Trophoblast cell (in vitro differentiated cells and primary cell): ENCODE data around the gene RPRD2.

Experiments
- DNase-seq, 2 donors: peaks; one replicate each; pipeline ENCODE4 v3.0.0-alpha.2; 2016
- H2AFZ ChIP-seq: 2 replicates; pipeline ENCODE4 v1.6.1; 2013; ENCODE audit warnings: low read length, moderate library complexity, mild to moderate bottlenecking; ENCODE audit not compliant: insufficient read depth, poor library complexity
- H2AK5ac ChIP-seq: 2 replicates; pipeline ENCODE4 v1.6.1; 2013; ENCODE audit warnings: mild to moderate bottlenecking, low read length
- H2BK120ac ChIP-seq: 2 replicates; pipeline ENCODE4 v1.6.1; 2013; ENCODE audit warnings: low read length, mild to moderate bottlenecking, moderate library complexity; ENCODE audit not compliant: insufficient read depth, poor library complexity
- H2BK12ac ChIP-seq: 2 replicates; pipeline ENCODE4 v1.6.1; 2013; ENCODE audit warnings: mild to moderate bottlenecking, low read length, moderate library complexity
- H2BK5ac ChIP-seq: 2 replicates; pipeline ENCODE4 v1.6.1; 2013; ENCODE audit warnings: low read length, low read depth, moderate library complexity, mild to moderate bottlenecking; ENCODE audit not compliant: poor library complexity
- H3K14ac ChIP-seq: 2 replicates; pipeline ENCODE4 v1.6.1; 2013; ENCODE audit warnings: mild to moderate bottlenecking, low read length
- H3K18ac ChIP-seq: 2 replicates; pipeline ENCODE4 v1.6.1; 2013; ENCODE audit warnings: mild to moderate bottlenecking, low read length
- H3K23ac ChIP-seq: 2 replicates; pipeline ENCODE4 v1.6.1; 2013; ENCODE audit warnings: low read length
- H3K27ac ChIP-seq: 2 replicates; pipeline ENCODE4 v1.5.1; 2013; ENCODE audit warnings: low read depth, mild to moderate bottlenecking, inconsistent platforms, low read length, moderate library complexity
- H3K27me3 ChIP-seq: 2 replicates; pipeline ENCODE4 v1.6.1; 2013; ENCODE audit warnings: inconsistent platforms, mild to moderate bottlenecking, low read length, moderate library complexity; ENCODE audit not compliant: insufficient read depth
- H3K36me3 ChIP-seq, 2 experiments: 1 replicate in 1 of 2; 2 replicates in 1 of 2; pipeline ENCODE4 v1.6.1; 2013; ENCODE audit warnings: low read length in 2 of 2, mild to moderate bottlenecking in 2 of 2, moderate library complexity in 1 of 2; ENCODE audit not compliant: insufficient read depth in 2 of 2, control insufficient read depth in 1 of 2
- H3K4ac ChIP-seq: 2 replicates; pipeline ENCODE4 v1.6.1; 2013; ENCODE audit warnings: low read depth, mild to moderate bottlenecking, low read length, moderate library complexity
- H3K4me1 ChIP-seq, 2 experiments: 1 replicate in 1 of 2; 2 replicates in 1 of 2; pipeline ENCODE4 v1.6.1; 2013; ENCODE audit warnings: low read length in 2 of 2, mild to moderate bottlenecking in 2 of 2, moderate library complexity in 1 of 2; ENCODE audit not compliant: insufficient read depth in 2 of 2, control insufficient read depth in 1 of 2
- H3K4me2 ChIP-seq: 2 replicates; pipeline ENCODE4 v1.6.1; 2013; ENCODE audit warnings: inconsistent platforms, mild to moderate bottlenecking, low read length, moderate library complexity
- H3K4me3 ChIP-seq: 2 replicates; pipeline ENCODE4 v1.5.1; 2013; ENCODE audit warnings: mild to moderate bottlenecking, low read depth, low read length, inconsistent platforms
- H3K79me1 ChIP-seq: one replicate; pipeline ENCODE4 v1.6.1; 2013; ENCODE audit warnings: low read length
- H3K79me2 ChIP-seq: 2 replicates; pipeline ENCODE4 v1.6.1; 2013; ENCODE audit warnings: low read length, mild to moderate bottlenecking; ENCODE audit not compliant: control insufficient read depth, insufficient read depth, poor library complexity
- H3K9ac ChIP-seq: 2 replicates; pipeline ENCODE4 v1.6.1; 2013; ENCODE audit warnings: mild to moderate bottlenecking, low read length
- H3K9me3 ChIP-seq: 2 replicates; pipeline ENCODE4 v1.6.1; 2013; ENCODE audit warnings: low read depth, mild to moderate bottlenecking, control low read depth, inconsistent platforms, low read length; ENCODE audit not compliant: insufficient read depth
- H4K12ac ChIP-seq: 2 replicates; pipeline ENCODE4 v1.6.1; 2013; ENCODE audit warnings: low read depth, mild to moderate bottlenecking, low read length, moderate library complexity
- H4K8ac ChIP-seq: 2 replicates; pipeline ENCODE4 v1.6.1; 2013; ENCODE audit warnings: low read depth, mild to moderate bottlenecking, low read length, moderate library complexity
- H4K91ac ChIP-seq: one replicate; pipeline ENCODE4 v1.6.1; 2013; ENCODE audit warnings: low read depth, mild to moderate bottlenecking, low read length, moderate library complexity
- WGBS: extraction: QIAGEN DNeasy Blood & Tissue Kit; methylation state at CpG from one replicate; pipeline ENCODE4 v1.1.7; 2013; ENCODE audit warnings: missing lambda C conversion rate; ENCODE audit not compliant: insufficient read length, insufficient coverage; ENCODE audit errors: extremely low coverage; 5-methylcytosine and 5-hydroxymethylcytosine counted together

RPRD2 gene

DNA sequence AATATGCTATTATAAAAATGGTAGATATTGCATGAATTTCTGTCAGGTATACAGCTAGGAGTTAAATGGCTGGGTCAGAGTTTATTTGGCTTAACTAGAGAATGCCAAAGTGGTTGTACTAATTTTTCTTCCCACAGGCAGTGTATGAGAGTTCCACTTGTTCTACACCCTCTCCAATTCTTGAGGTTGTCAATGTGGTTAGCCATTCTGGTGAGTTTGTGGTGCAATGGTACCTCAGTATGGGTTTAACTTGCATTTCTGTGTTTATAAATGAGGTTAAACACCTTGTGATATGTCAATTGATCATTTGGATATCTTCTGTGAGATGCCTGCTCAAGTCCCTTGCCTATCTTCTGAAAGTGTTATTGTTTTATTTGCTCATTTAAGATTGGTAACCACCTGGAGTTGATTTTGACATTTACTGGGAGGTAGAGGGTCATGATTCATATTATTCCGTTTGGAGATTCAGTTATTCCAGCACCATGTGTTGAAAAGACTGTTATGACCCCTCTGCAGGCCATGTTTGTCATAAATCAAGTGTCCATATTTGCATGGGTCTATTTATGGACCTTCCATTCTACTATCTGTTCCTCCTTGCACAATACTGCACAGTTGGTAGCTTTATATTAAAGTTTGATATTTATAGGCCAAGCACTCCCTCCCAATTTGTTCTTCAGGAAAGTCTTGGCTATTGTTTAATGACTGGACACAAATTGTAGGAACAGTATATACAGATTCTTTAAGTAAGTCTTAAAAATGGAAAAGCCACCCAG lies 157.4 kb downstream of the RPRD2 start:
- no peak overlapping the region for H3K23ac ChIP-seq
- H2BK120ac ChIP-seq = no peak overlapping the region
- H3K79me2 ChIP-seq = no peaks in the 10 kb centered on the region
- H4K12ac ChIP-seq = no peak overlapping the region
- no peak overlapping the region for H2AK5ac ChIP-seq
- no peak overlapping the region for H3K4me3 ChIP-seq
- no peak overlapping the region for H3K9ac ChIP-seq
- H2AFZ ChIP-seq = no peak overlapping the region
- H2BK12ac ChIP-seq = no peak overlapping the region
- H4K8ac ChIP-seq = no peak overlapping the region
- no peak for DNase-seq
- no peak overlapping the region for H2BK5ac ChIP-seq
- no peaks in the 10 kb centered on the region for H3K79me1 ChIP-seq
- H3K4ac ChIP-seq = no peak overlapping the region
- H4K91ac ChIP-seq = no peak overlapping the region
- H3K18ac ChIP-seq = no peak overlapping the region
- H3K27ac ChIP-seq = no peak overlapping the region
- H3K36me3 ChIP-seq = no peaks in the 10 kb centered on the region
- no CpG with 5 or more reads among the region's 1 CpG for WGBS
- H3K9me3 ChIP-seq = no peaks in the 10 kb centered on the region
- H3K4me1 ChIP-seq = no peaks in the 10 kb centered on the region
- H3K27me3 ChIP-seq = no peaks in the 10 kb centered on the region
- H3K4me2 ChIP-seq = no peak overlapping the region
- H3K14ac ChIP-seq = no peak overlapping the region

DNA sequence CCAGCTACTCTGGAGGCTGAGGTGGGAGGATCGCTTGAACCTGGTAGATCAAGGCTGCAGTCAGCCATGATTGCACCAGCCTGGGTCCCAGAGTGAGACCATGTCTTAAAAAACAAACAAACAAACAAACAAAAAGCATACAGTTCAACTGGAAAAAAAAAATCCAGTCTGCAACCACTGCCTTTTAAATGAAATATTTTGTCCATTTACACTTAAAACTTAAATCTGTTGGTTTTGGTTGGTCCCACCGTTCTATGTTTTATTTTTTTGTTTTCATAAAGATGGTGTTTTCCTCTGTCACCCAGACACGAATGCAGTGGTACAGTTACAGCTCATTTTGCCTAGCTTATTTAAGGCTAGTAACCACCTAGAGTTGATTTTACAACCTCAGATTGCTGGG lies 161.4 kb downstream of the RPRD2 start:
- H3K4me3 ChIP-seq = no peak overlapping the region
- no peak overlapping the region for H3K27ac ChIP-seq
- no peak overlapping the region for H2AK5ac ChIP-seq
- no peaks in the 10 kb centered on the region for H3K9me3 ChIP-seq
- H3K4me2 ChIP-seq = no peak overlapping the region
- H3K4me1 ChIP-seq = peaks cover under 1 to 2% of the 10 kb centered on the region in 2 experiments
- no peaks in the 10 kb centered on the region for H3K79me2 ChIP-seq
- no peak overlapping the region for H2BK120ac ChIP-seq
- H3K4ac ChIP-seq = no peak overlapping the region
- no peaks in the 10 kb centered on the region for H3K36me3 ChIP-seq
- no peak overlapping the region for H3K14ac ChIP-seq
- H4K12ac ChIP-seq = no peak overlapping the region
- no peaks in the 10 kb centered on the region for H3K79me1 ChIP-seq
- H3K23ac ChIP-seq = no peak overlapping the region
- H3K27me3 ChIP-seq = no peaks in the 10 kb centered on the region
- H3K9ac ChIP-seq = no peak overlapping the region
- no peak overlapping the region for H2BK5ac ChIP-seq
- no peak overlapping the region for H2BK12ac ChIP-seq
- no peak for DNase-seq
- H4K91ac ChIP-seq = no peak overlapping the region
- no CpG with 5 or more reads among the region's 3 CpGs for WGBS
- no peak overlapping the region for H4K8ac ChIP-seq
- no peak overlapping the region for H2AFZ ChIP-seq
- H3K18ac ChIP-seq = no peak overlapping the region
